ENCODE data around the gene EIF3B.
"Not testable (repeated sequence)": the region's sequence is repeated elsewhere in the genome, so short reads cannot be mapped to it uniquely, and the experiment has no call there.

The EIF3B gene

DNA sequence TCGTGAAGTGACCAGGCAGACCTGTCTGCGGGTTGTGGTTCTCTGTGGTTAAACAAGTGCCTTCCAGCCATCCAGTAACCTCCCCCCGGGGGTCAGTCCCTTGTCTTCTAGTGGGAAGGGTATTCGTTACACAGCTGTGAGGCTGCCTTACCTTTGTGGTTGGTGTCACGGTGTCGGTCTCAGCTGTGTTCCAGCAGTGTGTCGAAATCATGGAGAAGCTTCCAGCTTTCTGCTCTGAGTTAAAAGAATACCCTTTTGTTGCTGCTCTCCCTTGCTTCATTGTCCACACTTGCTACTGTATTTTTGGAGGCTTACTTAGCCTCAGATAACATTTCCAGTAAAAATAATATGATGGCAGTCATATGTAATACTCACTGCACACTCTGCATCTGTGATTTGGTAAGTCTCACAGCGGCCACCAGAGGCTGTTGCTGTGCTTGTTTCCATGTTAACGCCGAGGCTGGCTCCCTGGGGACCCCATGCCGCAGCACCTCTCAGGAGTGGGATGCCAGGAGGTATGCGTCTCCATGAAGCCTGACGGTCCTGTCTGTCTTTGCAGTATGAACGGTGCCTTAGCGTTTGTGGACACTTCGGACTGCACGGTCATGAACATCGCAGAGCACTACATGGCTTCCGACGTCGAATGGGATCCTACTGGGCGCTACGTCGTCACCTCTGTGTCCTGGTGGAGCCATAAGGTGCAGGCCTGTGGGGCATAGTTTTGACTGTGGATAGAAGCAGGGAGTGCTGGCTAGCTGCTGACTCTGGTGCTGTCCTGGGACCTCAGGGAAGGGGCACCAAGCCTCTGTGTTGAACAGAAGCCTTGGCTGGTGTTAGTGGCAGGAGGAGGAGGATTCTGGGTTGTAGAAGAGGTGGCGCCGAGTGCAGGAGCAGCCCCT lies 20.5 kb downstream of the EIF3B start:
- Histone ChIP-seq H3K27ac (ENCODE audit: poor library complexity, severe bottlenecking) (no peak overlapping the region), H3K9me3 (ENCODE audit: severe bottlenecking) (no peaks in the 10 kb centered on the region), H3K27me3 (ENCODE audit: insufficient read depth, poor library complexity, severe bottlenecking) (no peaks in the 10 kb centered on the region), H3K4me3 (ENCODE audit: severe bottlenecking) (no peak overlapping the region), H3K4me1 (ENCODE audit: insufficient read depth, poor library complexity, severe bottlenecking) (no peaks in the 10 kb centered on the region), H3K36me3 (ENCODE audit: low read depth) (peaks cover 88% of the 10 kb centered on the region)
- TF ChIP-seq, protein P1, sequence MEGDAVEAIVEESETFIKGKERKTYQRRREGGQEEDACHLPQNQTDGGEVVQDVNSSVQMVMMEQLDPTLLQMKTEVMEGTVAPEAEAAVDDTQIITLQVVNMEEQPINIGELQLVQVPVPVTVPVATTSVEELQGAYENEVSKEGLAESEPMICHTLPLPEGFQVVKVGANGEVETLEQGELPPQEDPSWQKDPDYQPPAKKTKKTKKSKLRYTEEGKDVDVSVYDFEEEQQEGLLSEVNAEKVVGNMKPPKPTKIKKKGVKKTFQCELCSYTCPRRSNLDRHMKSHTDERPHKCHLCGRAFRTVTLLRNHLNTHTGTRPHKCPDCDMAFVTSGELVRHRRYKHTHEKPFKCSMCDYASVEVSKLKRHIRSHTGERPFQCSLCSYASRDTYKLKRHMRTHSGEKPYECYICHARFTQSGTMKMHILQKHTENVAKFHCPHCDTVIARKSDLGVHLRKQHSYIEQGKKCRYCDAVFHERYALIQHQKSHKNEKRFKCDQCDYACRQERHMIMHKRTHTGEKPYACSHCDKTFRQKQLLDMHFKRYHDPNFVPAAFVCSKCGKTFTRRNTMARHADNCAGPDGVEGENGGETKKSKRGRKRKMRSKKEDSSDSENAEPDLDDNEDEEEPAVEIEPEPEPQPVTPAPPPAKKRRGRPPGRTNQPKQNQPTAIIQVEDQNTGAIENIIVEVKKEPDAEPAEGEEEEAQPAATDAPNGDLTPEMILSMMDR (IDR thresholded peaks at IDR 0.05; ENCODE audit: poor library complexity, severe bottlenecking): no peak
- ATAC-seq (ENCODE audit: low read depth) (no peak), DNase-seq (ENCODE audit: low spot score) (no peak)

- H3K9me3 ChIP-seq (ENCODE audit: severe bottlenecking): no peaks in the 10 kb centered on the region
- TF ChIP-seq, protein P1 (IDR thresholded peaks at IDR 0.05; ENCODE audit: poor library complexity, severe bottlenecking): no peak
- DNase-seq (ENCODE audit: low spot score) (no peak), ATAC-seq (ENCODE audit: low read depth) (no peak)
- no peak overlapping the region for H3K4me3 ChIP-seq (ENCODE audit: severe bottlenecking)
- H3K27ac ChIP-seq (ENCODE audit: poor library complexity, severe bottlenecking): no peak overlapping the region
- H3K27me3 ChIP-seq (ENCODE audit: insufficient read depth, poor library complexity, severe bottlenecking): no peaks in the 10 kb centered on the region
- peaks cover 88% of the 10 kb centered on the region for H3K36me3 ChIP-seq (ENCODE audit: low read depth)
- H3K4me1 ChIP-seq (ENCODE audit: insufficient read depth, poor library complexity, severe bottlenecking): no peaks in the 10 kb centered on the region
Measured at GRCh38 chr7:2376351-2377154, 21.9 kb downstream of the EIF3B start.

DNA sequence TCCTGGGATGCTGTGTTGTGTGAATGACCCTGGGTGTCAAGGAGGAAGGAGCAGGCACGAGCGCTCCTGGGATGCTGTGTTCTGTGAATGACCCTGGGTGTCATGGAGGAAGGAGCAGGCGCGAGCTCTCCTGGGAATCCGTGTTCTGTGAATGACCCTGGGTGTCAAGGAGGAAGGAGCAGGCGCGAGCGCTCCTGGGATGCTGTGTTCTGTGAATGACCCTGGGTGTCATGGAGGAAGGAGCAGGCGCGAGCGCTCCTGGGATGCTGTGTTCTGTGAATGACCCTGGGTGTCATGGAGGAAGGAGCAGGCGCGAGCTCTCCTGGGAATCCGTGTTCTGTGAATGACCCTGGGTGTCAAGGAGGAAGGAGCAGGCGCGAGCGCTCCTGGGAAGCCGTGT lies 22.9 kb downstream of the EIF3B start:
- H3K9me3 ChIP-seq (ENCODE audit: severe bottlenecking); H3K27ac ChIP-seq (ENCODE audit: poor library complexity, severe bottlenecking); DNase-seq (ENCODE audit: low spot score); ATAC-seq (ENCODE audit: low read depth); H3K4me1 ChIP-seq (ENCODE audit: insufficient read depth, poor library complexity, severe bottlenecking); H3K4me3 ChIP-seq (ENCODE audit: severe bottlenecking); H3K27me3 ChIP-seq (ENCODE audit: insufficient read depth, poor library complexity, severe bottlenecking): not testable (repeated sequence)
- peaks cover 82% of the 10 kb centered on the region for H3K36me3 ChIP-seq (ENCODE audit: low read depth)

DNA sequence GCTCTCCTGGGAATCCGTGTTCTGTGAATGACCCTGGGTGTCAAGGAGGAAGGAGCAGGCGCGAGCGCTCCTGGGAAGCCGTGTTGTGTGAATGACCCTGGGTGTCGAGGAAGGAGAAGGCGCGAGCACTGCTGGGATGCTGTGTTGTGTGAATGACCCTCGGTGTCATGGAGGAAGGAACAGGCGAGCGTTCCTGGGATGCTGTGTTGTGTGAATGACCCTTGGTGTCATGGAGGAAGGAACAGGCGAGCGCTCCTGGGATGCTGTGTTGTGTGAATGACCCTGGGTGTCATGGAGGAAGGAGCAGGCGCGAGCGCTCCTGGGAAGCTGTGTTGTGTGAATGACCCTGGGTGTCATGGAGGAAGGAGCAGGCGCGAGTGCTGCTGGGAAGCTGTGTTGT lies 23.5 kb downstream of the EIF3B start:
- not testable (repeated sequence) for H3K9me3 ChIP-seq (ENCODE audit: severe bottlenecking); DNase-seq (ENCODE audit: low spot score); H3K4me3 ChIP-seq (ENCODE audit: severe bottlenecking); H3K4me1 ChIP-seq (ENCODE audit: insufficient read depth, poor library complexity, severe bottlenecking); H3K27me3 ChIP-seq (ENCODE audit: insufficient read depth, poor library complexity, severe bottlenecking); H3K27ac ChIP-seq (ENCODE audit: poor library complexity, severe bottlenecking); ATAC-seq (ENCODE audit: low read depth)
- H3K36me3 ChIP-seq (ENCODE audit: low read depth): peaks cover 79% of the 10 kb centered on the region

GRCh38 chr7:2379161-2379560 lies 24.5 kb downstream of the EIF3B start:
- no peaks in the 10 kb centered on the region for H3K27me3 ChIP-seq (ENCODE audit: insufficient read depth, poor library complexity, severe bottlenecking)
- no peaks in the 10 kb centered on the region for H3K4me1 ChIP-seq (ENCODE audit: insufficient read depth, poor library complexity, severe bottlenecking)
- no peaks in the 10 kb centered on the region for H3K9me3 ChIP-seq (ENCODE audit: severe bottlenecking)
- H3K27ac ChIP-seq (ENCODE audit: poor library complexity, severe bottlenecking): no peak overlapping the region
- peaks cover 69% of the 10 kb centered on the region for H3K36me3 ChIP-seq (ENCODE audit: low read depth)
- DNase-seq (ENCODE audit: low spot score) (no peak), ATAC-seq (ENCODE audit: low read depth) (no peak)
- no peak overlapping the region for H3K4me3 ChIP-seq (ENCODE audit: severe bottlenecking)
- TF ChIP-seq, protein P1 (IDR thresholded peaks at IDR 0.05; ENCODE audit: poor library complexity, severe bottlenecking): no peak

All from RWPE2 (cell line).